Skeletal muscle tissue (tissue), 4 donors: ENCODE data around the gene PRKCH. TPM values are rescaled to one million over a fixed set of nuclear protein-coding genes. Genes with fewer than 3 reads are reported as not detected.
"Not testable (repeated sequence)": the region's sequence is repeated elsewhere in the genome, so short reads cannot be mapped to it uniquely, and the experiment has no call there.

Experiments used
- H3K27ac ChIP-seq: one replicate; pipeline ENCODE4 v1.7.0; 2013; ENCODE audit warnings: mild to moderate bottlenecking, low read depth, low read length, inconsistent platforms
- H3K27me3 ChIP-seq, 3 donors: one replicate each; pipeline ENCODE4 v1.7.0; 2013; ENCODE audit warnings: low read length in 3 of 3; ENCODE audit not compliant: control insufficient read depth in 3 of 3, insufficient read depth in 3 of 3
- H3K36me3 ChIP-seq, 3 donors: one replicate each; pipeline ENCODE4 v1.7.0; 2013; ENCODE audit warnings: low read length in 3 of 3; ENCODE audit not compliant: control insufficient read depth in 3 of 3, insufficient read depth in 3 of 3
- H3K4me1 ChIP-seq, 3 donors: one replicate each; pipeline ENCODE4 v1.7.0; 2013; ENCODE audit warnings: low read length in 3 of 3, mild to moderate bottlenecking in 3 of 3; ENCODE audit not compliant: control insufficient read depth in 3 of 3, insufficient read depth in 3 of 3
- H3K4me3 ChIP-seq, 3 donors: one replicate each; pipeline ENCODE4 v1.7.0; 2013; ENCODE audit warnings: low read length in 3 of 3
- H3K9ac ChIP-seq, 3 donors: one replicate each; pipeline ENCODE4 v1.7.0; 2013; ENCODE audit warnings: low read length in 3 of 3, mild to moderate bottlenecking in 3 of 3, moderate library complexity in 2 of 3, low read depth in 1 of 3
- H3K9me3 ChIP-seq, 3 donors: one replicate each; pipeline ENCODE4 v1.7.0; 2013; ENCODE audit warnings: low read length in 3 of 3; ENCODE audit not compliant: control insufficient read depth in 3 of 3
- total RNA-seq: library from RNA; depleted of rRNA; stranded (reverse); fragments of >200 nt; gene quantifications from one replicate; pipeline ENCODE4 v1.2.3, GENCODE V29; 2014
- donor health status: Osteomylitis.

The PRKCH gene
- total RNA-seq, 1 donor from 2014 or later: 32.4 TPM

DNA sequence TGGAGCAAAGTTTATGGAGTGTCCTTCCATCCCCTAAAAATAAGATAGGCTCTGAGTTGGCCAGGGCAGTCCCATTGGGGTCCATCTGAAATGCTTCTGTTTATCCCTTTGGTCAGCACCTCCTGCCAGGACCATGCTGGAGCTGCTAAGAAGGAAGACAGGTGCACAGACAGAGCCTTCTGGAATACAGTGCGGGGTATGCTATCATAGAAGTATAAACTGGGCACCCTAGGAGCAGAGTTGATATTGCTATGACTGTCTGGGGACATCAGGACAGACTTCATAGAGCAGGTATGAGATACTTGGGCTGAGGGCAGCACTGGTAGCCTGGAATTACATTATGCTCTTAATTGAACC is 203.5 kb downstream of the PRKCH start:
- Histone ChIP-seq H3K4me1 (peaks cover 29 to 34% (median 34%) of the 10 kb centered on the region in 3 donors), H3K27me3 (no peaks in the 10 kb centered on the region)

DNA sequence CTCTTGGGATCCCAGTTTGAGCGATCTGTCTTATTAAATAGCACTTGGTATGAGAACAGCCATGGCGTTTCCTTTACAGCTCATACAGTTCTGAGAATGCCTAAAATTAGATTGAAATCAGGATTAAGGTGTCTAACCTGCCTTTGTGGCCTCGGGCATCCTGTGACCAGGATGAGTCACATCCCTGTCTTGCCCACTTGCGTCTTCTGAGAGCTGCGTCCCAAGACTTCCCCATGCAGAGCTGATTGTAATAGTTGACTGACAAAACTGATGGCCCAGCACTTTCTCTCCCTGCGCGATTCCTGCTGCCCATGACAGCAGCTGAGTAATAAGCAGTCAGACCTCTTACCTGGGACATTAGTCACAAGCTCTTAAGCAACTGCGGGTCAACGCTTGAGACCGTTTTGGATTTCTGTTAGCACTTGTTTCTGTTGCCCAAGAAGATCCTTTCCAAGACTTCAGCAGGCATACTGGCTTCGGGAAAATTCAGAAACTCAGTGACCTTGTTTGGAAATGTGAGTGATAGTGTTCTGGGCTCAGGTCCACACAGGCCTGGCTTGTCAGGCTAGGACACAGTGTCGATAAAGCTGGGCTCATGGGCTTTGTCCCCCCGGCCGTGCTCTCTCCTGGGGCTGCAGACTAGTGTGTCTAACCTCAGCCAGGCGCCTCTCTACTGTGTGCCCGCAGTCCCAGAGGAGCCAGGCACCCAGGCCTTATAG is 204.1 kb downstream of the PRKCH start:
- no peaks in the 10 kb centered on the region for H3K27me3 ChIP-seq
- H3K36me3 ChIP-seq: no peaks in the 10 kb centered on the region
- peaks cover 29 to 34% (median 34%) of the 10 kb centered on the region in 3 donors for H3K4me1 ChIP-seq
- no peak overlapping the region for H3K4me3 ChIP-seq
- no peak overlapping the region for H3K9ac ChIP-seq
- H3K27ac ChIP-seq: peak overlapping the region; percentile 59
- H3K9me3 ChIP-seq: no peaks in the 10 kb centered on the region

More for the DNA sequence above, 203.5 kb downstream of the PRKCH start:
- Histone ChIP-seq H3K36me3 (no peaks in the 10 kb centered on the region), H3K9ac (no peak overlapping the region), H3K9me3 (no peaks in the 10 kb centered on the region), H3K27ac (peak overlapping the region; percentile 59), H3K4me3 (no peak overlapping the region)

DNA sequence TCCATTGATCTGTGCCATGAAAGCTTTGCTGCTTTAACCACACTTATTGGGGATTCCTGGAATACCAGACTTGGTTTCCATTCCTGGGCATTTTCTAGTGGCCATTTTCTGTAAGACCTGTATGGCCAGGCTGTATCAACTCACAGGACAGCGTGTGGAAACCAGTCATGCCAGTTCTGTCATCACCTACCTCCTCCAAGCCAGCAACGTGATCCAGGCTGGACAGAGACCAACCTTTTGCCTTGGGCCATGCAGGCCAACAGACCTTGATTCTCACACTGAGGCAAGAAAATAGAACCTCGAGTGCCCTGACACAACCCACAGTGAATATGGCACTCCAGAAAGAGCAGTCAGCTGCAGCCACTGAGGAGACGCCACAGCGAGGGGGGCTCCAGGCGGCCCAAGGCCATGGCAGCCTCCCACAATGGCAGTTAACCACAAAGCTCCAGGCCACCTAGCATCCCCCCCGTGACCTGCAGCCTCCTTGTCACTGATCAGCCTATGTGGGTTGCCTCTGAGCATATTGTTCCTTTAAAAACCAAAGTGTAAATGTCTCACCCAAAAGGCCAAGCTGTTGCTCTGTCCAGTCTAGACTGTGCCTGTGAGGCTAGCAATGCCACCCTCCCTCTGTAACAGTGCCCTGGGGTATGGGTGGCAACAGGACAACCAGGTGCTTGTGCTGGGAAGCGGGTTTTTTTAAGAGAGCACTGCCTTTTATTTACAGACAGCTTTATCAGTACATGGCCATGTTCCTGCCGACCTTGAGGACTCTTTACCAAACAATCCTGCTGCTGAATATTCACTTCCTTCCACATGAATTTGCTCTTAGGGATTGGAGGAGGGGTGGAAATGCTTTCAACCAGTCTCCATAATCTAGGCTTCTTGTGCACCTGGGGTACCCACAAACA is 205.3 kb downstream of the PRKCH start:
- Histone ChIP-seq H3K9me3 (no peaks in the 10 kb centered on the region), H3K27ac (peak overlapping the region; percentile 59), H3K36me3 (no peaks in the 10 kb centered on the region), H3K4me1 (peaks cover 29 to 34% (median 34%) of the 10 kb centered on the region in 3 donors), H3K27me3 (no peaks in the 10 kb centered on the region), H3K4me3 (no peak overlapping the region), H3K9ac (no peak overlapping the region)

- Histone ChIP-seq H3K9me3 (no peaks in the 10 kb centered on the region), H3K4me3 (no peak overlapping the region), H3K27ac (peak overlapping the region; percentile 59), H3K36me3 (no peaks in the 10 kb centered on the region), H3K4me1 (peaks cover 29 to 34% (median 34%) of the 10 kb centered on the region in 3 donors), H3K27me3 (no peaks in the 10 kb centered on the region), H3K9ac (no peak overlapping the region)
Observed at GRCh38 chr14:61527325-61528100, 206.1 kb downstream of the PRKCH start.

- Histone ChIP-seq H3K4me3 (no peak overlapping the region), H3K9ac (no peak overlapping the region), H3K4me1 (peaks cover 29 to 34% (median 33%) of the 10 kb centered on the region in 3 donors), H3K9me3 (no peaks in the 10 kb centered on the region), H3K27ac (no peak overlapping the region), H3K36me3 (no peaks in the 10 kb centered on the region), H3K27me3 (no peaks in the 10 kb centered on the region)
Observed at GRCh38 chr14:61528591-61529021, 207.2 kb downstream of the PRKCH start.

DNA sequence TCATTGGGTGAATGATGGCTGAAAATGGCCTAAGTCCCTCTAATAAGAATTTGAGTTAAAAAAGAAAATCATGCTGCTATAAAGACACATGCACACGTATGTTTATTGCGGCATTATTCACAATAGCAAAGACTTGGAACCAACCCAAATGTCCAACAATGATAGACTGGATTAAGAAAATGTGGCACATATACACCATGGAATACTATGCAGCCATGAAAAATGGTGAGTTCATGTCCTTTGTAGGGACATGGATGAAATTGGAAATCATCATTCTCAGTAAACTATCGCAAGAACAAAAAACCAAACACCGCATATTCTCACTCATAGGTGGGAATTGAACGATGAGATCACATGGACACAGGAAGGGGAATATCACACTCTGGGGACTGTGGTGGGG is 208.0 kb downstream of the PRKCH start:
- not testable (repeated sequence) for H3K27me3 ChIP-seq, H3K27ac ChIP-seq, H3K9ac ChIP-seq, H3K36me3 ChIP-seq, H3K9me3 ChIP-seq, H3K4me3 ChIP-seq
- H3K4me1 ChIP-seq: peaks cover 25 to 30% (median 25%) of the 10 kb centered on the region in 3 donors

GRCh38 chr14:61530296-61530695 is 208.9 kb downstream of the PRKCH start:
- Histone ChIP-seq H3K36me3 (no peaks in the 10 kb centered on the region), H3K9me3 (no peaks in the 10 kb centered on the region), H3K9ac (no peak overlapping the region), H3K27ac (no peak overlapping the region), H3K27me3 (no peaks in the 10 kb centered on the region), H3K4me1 (peaks cover 17 to 21% (median 20%) of the 10 kb centered on the region in 3 donors), H3K4me3 (no peak overlapping the region)

DNA sequence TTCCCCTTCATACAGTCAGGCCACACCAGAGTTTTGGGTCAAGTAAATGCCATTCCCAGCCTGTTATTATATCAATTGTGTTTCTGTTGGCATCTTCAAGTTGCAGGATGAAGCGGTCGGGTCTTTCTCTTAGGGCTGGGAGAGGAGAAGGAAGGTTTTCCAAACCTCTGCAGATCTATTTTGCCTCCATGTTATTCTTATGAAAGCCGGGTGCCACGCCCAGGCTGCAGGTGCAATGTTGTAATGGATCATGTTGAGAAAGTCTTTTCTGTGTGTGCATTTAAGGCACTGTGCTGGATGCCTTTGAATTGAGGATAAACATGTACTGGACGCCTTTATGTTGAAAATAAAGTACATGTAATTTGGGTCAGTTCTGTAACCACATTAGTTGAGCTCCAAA is 209.5 kb downstream of the PRKCH start:
- Histone ChIP-seq H3K9ac (no peak overlapping the region), H3K36me3 (no peaks in the 10 kb centered on the region), H3K9me3 (no peaks in the 10 kb centered on the region), H3K27me3 (no peaks in the 10 kb centered on the region), H3K27ac (no peak overlapping the region), H3K4me3 (no peak overlapping the region), H3K4me1 (peaks cover 11 to 15% (median 14%) of the 10 kb centered on the region in 3 donors)

GRCh38 chr14:61531465-61532122 is 210.2 kb downstream of the PRKCH start:
- no peak overlapping the region for H3K9ac ChIP-seq
- no peaks in the 10 kb centered on the region for H3K36me3 ChIP-seq
- H3K27ac ChIP-seq: no peak overlapping the region
- H3K4me3 ChIP-seq: no peak overlapping the region
- H3K9me3 ChIP-seq: no peaks in the 10 kb centered on the region
- no peaks in the 10 kb centered on the region for H3K27me3 ChIP-seq
- peaks cover 4 to 8% (median 8%) of the 10 kb centered on the region in 3 donors for H3K4me1 ChIP-seq
